NOMO-1 treated with DMSO at 0.1 percent for 48 hours (cell line): ENCODE measurements around the gene ALDH3A1.

Experiments
- DNase-seq: peaks from one replicate; lab custom pipeline; 2025; ENCODE audit not compliant: unreplicated experiment; lab: John Stamatoyannopoulos, UW

Gene ALDH3A1

DNA sequence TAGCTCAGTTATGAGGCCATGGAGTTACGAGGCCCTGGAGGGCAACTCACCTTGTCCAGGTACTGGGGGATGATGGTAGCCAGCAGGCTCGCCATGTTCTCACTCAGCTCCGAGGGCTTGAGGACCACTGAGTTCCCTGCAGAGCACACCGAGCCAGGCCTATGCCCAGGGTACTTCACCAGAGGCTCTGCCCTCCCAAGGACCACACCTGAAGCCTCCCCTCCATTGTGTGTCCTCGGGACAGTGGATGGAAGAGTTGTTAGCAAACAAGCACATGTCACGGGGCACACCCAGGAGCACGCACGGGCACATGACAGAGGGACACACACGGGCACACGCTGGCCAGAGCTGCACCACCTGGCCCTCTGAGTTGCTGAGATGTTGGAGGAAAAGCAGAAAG is 5.6 kb downstream of the ALDH3A1 start:
- DNase-seq = no peak

GRCh38 chr17:19741832-19742457 is 6.2 kb downstream of the ALDH3A1 start:
- no peak for DNase-seq

DNA sequence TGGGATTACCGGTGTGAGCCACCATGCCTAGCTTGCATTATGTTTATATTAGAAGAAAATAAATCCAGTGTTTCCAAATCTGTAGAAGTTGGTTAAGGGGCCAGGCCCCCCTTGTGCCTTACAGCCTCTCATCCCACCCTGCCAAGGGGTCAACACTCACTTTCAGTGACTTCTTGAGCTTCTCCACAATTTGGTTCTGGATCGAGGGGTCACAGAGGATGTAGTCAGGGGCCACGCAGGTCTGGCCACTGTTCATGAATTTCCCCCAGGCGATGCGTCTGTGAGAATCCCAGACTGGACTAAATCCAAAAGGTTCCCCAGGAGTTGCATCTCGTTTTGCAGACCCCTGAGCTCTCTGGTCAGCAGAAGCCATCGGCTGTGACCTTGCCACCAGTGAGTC is 7.2 kb downstream of the ALDH3A1 start:
- no peak for DNase-seq

DNA sequence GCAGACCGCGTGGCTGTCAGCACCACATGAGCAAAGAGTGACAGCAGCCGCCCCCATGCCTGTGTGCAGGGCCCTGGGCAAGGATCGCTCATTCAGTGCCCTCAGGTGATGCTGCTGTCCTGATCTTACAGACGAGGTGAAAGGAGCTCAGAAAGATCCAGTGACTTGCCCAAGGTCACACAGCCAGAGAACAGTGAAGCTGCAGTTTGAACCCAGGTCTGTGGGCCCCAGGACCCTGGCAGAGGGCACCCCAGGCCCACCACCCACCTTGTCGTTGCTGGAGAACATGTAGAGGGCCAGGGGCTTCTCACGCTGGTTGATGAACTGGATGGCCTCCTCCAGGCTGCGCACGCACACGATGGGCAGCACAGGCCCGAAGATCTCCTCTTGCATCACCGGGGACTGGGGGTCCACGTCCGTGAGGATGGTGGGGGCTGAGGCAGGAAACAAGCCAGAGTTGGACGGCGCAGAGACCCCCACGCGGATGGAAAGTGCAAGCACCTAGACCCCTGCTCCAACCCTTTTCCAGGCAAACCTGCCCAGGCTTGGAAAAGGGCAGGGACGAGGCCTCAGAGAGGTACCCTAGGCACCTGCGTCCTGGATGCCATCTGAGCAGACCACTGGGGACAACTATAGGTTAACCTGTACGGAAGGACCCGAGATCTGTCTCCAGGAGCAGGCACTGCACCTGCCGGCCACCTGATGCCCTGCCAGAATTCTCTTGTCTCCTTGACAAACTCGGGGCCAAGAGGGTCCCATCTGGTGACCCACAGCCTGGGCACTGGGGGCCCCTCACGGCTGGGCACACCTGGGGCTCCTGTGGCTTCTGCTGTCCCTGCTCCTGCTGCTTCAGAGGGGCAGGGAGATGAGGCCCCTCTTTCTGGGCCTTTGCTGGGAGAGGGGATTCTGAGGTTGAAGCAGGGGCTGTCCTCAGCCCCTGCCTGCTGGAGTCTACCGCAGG is 8.6 kb downstream of the ALDH3A1 start:
- DNase-seq = no peak

DNA sequence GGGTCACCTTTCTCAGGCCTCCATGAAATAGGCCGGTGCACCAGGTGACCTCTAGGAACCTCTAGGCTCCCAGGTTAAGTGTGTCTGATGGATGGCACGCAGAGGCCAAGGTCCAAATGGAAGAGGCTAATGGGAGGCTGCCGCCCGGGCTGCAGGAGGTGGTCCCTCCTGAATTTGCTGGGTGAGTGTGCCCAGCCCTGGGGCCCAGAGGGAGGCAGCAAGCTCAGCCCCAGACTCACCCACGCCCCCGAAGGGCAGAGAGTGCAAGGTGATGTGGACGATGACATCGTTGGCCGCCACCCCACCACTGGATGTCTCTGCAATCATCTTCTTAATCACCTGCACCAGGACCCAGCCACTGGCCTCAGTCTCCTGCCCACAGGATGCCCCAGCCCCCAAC is 9.3 kb downstream of the ALDH3A1 start:
- no peak for DNase-seq

DNA sequence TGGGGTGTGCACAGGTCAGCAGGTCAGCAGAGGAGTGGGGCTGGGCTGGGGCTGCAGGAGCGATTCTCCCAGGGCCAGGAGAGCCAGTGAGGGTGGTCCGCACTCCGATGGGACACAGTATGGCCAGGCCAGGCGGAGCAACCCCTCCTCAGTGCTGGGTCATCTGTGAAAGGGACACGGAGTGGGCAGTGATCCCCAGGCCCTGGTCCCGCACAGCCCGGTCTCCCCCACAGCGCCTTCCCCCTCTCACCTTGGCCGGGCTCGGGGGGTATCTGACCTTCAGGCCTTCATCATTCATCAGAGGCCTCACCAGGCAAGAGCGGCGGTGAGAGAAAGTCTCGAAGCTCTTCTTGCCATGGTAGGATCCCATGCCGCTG is 10.0 kb downstream of the ALDH3A1 start:
- no peak for DNase-seq

- DNase-seq = no peak
Measured at GRCh38 chr17:19737305-19738072, 10.6 kb downstream of the ALDH3A1 start.

- DNase-seq = no peak
Measured at GRCh38 chr17:19736071-19736470, 12.0 kb downstream of the ALDH3A1 start.

- DNase-seq = no peak
Measured at GRCh38 chr17:19733953-19734526, 14.1 kb downstream of the ALDH3A1 start.

DNA sequence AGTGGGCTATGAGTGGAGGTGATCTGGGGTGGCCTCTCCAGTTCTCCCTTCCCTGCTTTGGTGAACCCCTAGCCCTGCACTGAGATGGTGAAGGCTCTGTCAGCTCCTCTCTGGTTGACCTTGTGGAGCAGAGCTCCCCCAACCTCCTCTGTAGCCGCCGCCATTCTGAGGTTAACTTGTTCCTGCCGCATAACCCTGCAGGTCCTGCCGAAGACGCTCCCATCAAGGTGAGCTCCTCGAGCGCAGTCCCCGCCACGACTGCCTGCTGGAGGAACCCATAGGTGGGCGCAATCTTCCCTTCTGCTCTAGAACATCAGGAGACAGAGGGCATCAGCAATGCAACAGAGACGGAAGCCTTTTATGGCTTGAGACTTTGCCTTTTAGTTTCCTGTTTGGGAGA is 16.5 kb downstream of the ALDH3A1 start:
- DNase-seq = no peak

GRCh38 chr17:19730843-19731242 is 17.3 kb downstream of the ALDH3A1 start:
- DNase-seq = peak; percentile 23

DNA sequence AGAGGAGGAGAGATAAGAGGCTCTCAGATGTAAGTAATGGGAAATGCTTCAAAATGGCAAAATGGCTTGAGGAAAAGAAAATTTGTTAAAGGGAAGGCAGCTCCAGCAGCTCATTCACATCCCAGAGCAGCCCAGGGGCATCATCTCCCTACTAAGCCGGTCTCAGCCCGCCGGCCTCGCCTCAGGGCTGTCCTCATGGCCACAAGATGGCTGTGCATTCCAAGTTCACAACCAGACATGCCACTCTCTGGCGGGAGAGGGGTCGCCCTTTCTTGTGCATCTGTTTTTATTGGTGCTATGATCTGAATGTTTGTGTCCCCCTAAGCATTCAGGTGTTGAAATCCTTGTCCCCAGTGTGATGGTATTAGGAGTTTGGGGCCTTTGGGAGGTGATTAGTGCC is 18.2 kb downstream of the ALDH3A1 start:
- no peak for DNase-seq

DNA sequence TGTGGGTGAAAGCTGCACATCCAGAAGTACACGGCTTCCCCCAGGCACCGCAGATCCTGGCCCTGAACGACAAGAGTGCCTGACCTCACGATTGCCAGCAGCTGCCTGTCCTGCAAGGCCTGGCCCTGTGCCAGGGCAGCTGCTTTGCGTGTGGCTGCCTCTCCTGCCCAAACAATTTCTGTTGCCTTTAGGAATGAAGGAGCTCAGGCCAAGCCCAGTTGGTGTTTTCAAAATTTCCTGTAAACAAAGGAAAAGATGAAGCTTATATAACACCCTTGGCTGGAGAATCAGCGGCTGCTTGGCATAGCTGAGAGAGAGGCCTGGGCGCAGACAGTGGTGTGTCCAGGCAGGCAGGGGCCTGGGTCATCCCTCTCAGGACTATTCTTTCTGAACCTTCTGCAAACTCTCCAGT is 20.0 kb downstream of the ALDH3A1 start:
- no peak for DNase-seq

GRCh38 chr17:19727501-19728078 is 20.5 kb downstream of the ALDH3A1 start:
- no peak for DNase-seq

GRCh38 chr17:19726631-19727376 is 21.3 kb downstream of the ALDH3A1 start:
- DNase-seq = no peak

- no peak for DNase-seq
Measured at GRCh38 chr17:19725486-19725885, 22.6 kb downstream of the ALDH3A1 start.

- DNase-seq = peak; percentile 79
Measured at GRCh38 chr17:19724501-19725420, 23.3 kb downstream of the ALDH3A1 start.

DNA sequence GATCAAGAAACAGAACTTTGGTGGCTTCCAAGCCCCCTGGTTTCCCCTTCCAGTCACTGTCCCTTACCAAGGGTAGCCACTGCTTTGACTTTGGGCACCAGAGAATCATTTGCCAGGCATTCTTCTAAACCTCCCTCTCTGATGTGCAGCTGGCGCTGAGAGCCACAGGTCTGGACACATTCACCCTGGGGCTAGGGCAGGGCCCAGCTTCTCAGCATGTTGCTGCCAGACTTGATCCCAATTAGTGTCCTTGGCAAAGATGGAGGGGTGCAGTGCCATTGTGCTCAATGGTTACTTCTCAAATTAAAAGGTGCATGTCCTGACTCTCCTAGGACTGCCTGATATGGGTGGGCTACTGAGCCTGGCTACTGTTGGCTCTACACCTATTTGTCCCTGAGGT is 24.1 kb downstream of the ALDH3A1 start:
- DNase-seq = no peak
